Measurements from ENCODE around the gene BRD7. TPM values are rescaled to one million over a fixed set of nuclear protein-coding genes. Genes with fewer than 3 reads are reported as not detected.

BRD7 gene
- 134 TPM for polyA plus RNA-seq (ENCODE audit: insufficient read length)
- long read RNA-seq, donor 1, full-length matches to known transcripts, result 3 of 69 reads
- long read RNA-seq, donor 1, partial matches to known transcripts, result 66 of 69 reads
- long read RNA-seq, donor 1, other reads (novel, unspliced or antisense), result 0 of 69 reads
- long read RNA-seq, donor 2, full-length matches to known transcripts, result 6 of 50 reads
- long read RNA-seq, donor 2, partial matches to known transcripts, result 44 of 50 reads
- long read RNA-seq, donor 2, other reads (novel, unspliced or antisense), result 0 of 50 reads
- long read RNA-seq, donor 3, full-length matches to known transcripts, result 14 of 33 reads
- long read RNA-seq, donor 3, partial matches to known transcripts, result 19 of 33 reads
- long read RNA-seq, donor 3, other reads (novel, unspliced or antisense), result 0 of 33 reads
- long read RNA-seq, donor 4, result 0 reads
- long read RNA-seq, donor 5, full-length matches to known transcripts, result 8 of 45 reads
- long read RNA-seq, donor 5, partial matches to known transcripts, result 37 of 45 reads
- long read RNA-seq, donor 5, other reads (novel, unspliced or antisense), result 0 of 45 reads
- long read RNA-seq, donor 6, partial matches to known transcripts, result 55 of 56 reads
- long read RNA-seq, donor 6, other reads (novel, unspliced or antisense), result 0 of 56 reads
- long read RNA-seq, donor 7, full-length matches to known transcripts, result 5 of 58 reads
- long read RNA-seq, donor 7, partial matches to known transcripts, result 53 of 58 reads
- long read RNA-seq, donor 7, other reads (novel, unspliced or antisense), result 0 of 58 reads
- long read RNA-seq, donor 8, full-length matches to known transcripts, result 3 of 10 reads
- long read RNA-seq, donor 8, partial matches to known transcripts, result 7 of 10 reads
- long read RNA-seq, donor 8, other reads (novel, unspliced or antisense), result 0 of 10 reads

GRCh38 chr16:50368410-50369132 lies at the start of gene BRD7:
Gene BRD7 (minus strand): TSS chr16:50368988. CDS start chr16:50368774, 214 bp downstream.
- DNase-seq, result peak; percentile 60

GRCh38 chr16:50416388-50416787 lies 47.6 kb upstream of the BRD7 start:
- DNase-seq, result no peak

GRCh38 chr16:50414152-50414551 lies 45.4 kb upstream of the BRD7 start:
- no peak for DNase-seq

DNA sequence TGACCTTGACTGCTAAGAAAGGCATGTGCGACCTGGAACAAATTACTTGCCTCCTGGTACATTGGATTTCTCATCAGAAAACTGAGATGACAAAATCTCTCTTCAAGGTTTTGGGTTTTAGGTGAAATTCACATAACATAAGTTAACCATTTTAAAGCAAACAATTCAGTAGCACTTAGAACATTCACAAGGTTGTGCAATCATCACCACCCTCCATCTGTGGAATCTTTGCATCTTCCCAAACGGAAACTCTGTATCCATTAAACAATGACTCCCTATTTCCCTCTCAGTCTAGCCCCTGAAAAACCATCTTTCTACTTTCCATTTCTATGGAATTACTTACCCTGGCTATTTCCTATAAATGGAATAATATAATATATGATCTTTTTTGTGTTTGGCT lies 42.2 kb upstream of the BRD7 start:
- no peak for DNase-seq

DNA sequence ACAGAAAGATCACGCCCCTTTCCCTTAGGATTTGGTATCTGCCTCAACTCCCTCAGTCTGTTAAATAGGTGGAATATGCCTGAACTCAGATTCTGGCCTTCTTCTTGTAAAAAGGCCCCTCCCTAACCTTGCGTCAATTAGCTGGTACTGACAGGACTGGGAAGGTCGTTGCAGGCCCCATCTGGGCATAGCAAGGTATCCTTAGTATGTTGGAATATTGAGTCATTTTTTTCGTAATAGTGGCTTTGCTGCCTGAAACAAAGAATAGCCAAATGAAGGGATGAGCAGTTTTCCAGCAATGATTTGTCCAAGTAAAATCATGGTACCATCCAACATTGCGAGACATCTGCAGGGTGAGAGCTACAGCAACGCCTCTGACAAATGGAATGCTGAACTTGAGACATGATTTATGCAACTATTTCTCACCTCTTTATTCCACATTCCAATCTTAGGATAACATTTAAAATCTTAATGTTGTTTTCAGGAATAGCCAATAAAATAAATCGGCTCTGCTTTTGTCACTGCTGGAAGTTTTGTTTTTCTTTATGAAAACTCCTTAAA lies 39.3 kb upstream of the BRD7 start:
- DNase-seq, result no peak

GRCh38 chr16:50407351-50407750 lies 38.6 kb upstream of the BRD7 start:
- DNase-seq, result no peak

DNA sequence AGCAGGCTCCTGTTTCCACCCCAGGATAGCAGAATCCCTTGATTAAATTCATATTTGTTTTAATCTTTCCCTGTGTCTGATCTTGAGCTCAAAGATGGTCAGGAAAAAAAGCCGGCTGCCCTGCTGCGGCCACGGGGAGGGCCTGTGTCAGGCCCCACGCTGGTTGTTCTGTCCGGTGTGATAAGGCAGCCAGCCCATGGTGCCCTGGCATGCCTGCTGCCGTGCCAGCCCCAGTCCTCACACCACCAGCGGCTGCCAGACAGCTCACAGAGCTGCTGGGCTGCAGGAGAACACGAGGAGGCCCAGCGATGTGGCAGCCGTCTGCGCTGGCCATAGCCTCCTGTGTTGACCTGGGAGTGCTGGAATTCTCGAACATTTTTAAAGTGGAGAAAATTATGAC lies 34.7 kb upstream of the BRD7 start:
- no peak for DNase-seq

- no peak for DNase-seq
Measured at GRCh38 chr16:50402298-50402895, 33.6 kb upstream of the BRD7 start.

GRCh38 chr16:50401355-50401754 lies 32.6 kb upstream of the BRD7 start:
- no peak for DNase-seq

DNA sequence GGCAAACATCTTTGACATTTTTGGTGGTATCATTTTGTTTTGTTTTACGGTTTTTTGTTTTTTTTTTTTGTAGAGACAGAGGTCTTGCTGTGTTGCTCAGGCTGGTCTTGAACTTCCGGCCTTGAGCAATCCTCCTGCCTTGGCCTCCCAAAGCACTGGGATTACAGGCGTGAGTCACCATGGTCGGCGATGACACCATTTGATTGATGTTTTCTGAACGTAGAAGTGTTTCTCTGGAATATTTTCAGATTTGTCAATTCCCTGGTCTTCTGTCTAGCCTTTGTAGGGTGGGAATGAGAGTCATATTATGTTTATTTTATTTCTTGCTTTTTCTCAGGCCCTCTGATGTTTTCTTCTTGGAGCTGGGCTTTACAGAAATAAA lies 32.2 kb upstream of the BRD7 start:
- no peak for DNase-seq

GRCh38 chr16:50400312-50400966 lies 31.7 kb upstream of the BRD7 start:
- DNase-seq, result no peak

DNA sequence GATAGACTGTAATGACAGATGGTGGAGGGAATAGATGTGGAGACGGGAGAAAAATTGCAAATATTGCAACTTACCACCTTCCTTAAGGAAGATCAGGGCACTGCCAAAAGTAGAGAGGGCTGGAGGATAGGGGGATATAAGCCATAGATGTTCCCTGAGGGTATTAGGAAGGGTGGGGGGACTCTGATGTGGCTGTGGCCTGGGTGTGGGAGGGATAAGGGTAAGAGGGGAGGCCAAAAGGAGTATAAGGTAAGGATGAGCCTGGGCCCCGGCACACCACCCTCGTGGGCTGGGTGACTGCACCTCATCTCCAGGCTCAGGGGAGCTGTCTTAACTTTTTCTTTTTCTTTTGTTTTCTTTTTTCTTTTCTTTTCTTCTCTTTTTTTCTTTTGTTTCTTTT lies 30.6 kb upstream of the BRD7 start:
- DNase-seq, result no peak

- no peak for DNase-seq
Measured at GRCh38 chr16:50398336-50398735, 29.5 kb upstream of the BRD7 start.

DNA sequence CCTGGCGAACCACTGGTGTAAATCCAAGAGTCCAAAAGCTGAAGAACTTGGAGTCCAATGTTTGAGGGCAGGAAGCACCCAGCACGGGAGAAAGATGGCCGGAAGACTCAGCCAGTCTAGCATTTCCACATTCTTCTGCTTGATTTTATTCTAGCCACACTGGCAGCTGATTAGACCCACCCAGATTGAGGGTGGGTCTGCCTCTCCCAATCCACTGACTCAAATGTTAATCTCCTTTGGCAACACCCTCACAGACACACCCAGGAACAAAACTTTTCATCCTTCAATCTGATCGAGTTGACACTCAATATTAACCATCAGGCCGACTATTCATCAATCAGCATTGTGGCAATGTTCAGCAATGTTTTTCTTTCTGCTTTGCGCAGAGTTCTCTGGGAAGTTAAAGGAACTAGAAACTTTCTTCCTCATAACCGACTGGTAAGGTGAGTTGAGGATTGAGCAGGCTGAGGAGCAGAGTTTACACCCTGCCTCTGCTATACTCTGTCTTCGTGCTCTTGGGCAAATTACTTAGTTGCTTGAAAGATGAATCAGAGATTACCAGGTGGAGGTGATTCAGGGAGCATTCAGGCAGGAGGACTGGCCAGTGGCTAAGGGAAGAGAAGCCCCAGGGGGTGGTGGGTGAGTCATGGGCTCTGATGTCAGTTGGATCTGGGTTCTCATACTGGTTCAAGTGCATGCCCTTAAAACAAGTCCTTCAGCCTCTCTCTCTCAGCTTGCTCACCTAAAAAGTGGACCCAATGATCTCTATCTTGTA lies 28.2 kb upstream of the BRD7 start:
- DNase-seq, result no peak

DNA sequence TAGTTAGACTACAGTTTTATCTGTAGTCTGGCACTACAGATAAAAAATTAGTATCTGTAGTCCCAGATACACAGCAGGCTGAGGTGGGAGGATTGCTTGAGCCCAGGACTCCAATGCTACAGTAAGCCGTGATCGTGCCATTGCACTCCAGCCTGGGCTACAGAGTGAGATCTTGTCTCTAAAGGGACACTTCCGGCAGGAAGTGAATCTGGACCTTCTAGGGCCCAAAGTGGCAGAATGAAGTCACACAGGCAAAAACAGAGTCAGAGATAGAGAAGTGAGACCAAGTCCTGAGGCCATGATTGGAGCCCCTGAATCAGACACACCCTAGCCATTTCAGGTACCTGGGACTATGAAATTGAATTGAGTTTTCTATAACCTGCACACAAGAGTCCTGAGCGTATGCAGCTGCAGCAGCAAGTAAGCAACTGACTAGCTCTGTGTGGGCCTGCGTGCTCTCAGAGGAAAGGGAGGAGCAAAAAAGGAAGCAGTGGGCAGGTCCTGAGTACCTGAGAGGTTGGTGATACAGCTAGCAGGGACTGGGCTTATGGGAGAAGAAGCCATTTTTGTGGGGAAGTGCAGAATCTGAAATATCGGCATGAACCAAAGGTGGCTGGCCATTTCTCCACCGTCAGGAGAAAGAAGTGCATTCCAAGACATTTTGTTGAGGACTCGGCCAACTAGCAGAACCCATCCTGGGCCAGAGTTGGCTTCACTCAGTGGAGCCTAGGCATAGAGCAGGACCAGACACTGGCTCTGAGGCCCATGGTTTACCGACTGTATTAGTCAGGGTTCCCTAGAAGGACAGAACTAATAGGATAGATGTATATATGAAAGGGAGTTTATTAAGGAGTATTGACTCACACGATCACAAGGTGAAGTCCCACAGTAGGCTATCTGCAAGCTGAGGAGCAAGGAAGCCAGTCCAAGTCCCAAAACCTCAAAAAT lies 27.2 kb upstream of the BRD7 start:
- no peak for DNase-seq

DNA sequence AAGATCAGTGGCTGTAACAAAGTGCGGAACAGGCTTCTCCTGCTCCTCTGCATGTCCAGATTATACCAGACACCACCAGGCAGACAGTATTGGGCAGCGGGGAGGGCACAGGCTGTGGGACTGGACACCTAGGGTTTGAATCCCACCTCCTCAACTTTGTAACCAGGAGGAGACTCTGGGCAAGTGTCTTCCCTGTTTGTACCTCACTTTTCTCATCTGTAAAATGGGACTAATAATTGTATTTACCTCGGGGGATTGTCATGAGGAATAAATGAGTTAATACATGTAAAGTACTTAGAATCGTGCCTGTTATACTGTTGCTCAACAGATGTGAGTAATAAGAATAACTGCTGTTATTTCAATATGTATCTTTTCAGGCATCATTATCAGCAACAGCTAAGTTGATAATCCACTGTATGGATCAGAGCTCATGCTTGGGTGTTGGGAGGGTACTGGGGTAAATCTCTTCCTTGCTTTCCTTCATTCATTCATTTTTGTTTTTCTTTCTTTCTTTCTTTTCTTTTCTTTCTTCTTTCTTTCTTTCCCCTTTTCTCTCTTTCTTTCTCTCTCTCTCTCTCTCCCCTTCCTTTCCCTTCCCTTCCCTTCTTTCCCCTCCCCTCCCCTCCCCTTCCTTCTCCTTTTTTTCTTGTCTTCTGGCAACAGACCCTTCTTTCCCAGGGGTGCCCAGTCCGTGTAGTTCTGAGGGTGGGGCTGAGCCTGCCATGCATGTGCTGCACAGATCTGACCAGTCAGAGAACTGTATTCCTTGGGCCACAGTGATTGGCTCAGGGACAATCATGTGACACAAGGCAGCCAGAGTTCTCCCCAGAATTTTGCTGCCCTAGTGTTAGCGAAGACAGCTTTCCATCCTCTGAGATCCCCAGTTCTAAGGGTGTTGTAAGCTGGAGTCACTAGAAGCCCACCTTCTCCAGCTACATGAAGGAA lies 25.3 kb upstream of the BRD7 start:
- DNase-seq, result no peak

DNA sequence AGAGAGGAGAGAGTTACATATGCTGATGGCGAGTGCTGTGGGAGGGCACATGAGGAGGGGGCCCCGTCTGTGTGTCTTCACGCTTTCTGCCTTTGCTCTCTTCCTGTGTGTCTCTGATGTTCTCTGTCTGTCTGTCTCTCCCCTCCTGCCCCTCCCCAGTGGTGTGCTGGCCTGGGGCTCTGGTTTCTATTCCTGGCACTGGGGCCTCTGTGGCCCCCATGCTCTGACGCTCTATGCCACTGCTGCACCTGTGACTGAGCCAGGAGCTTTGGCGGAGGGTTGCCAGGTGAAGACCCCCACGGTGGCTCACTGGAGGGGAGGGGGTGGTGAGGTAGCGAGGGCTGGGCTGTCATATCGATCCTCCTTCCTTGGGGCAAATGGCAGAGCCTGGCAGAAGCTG lies 24.6 kb upstream of the BRD7 start:
- no peak for DNase-seq
